Vagina (tissue), 2 donors: ENCODE results near the gene ZFHX3.

Experiments
- CTCF ChIP-seq, 3 experiments: fragments of 450-650 bp in 2 of 3; fragments of 200-600 bp in 1 of 3; sonication (generic) in 1 of 3; IDR thresholded peaks; one replicate each; pipeline ENCODE4 v1.5.1; 2017 to 2019; ENCODE audit warnings: antibody characterized with exemption in 3 of 3, mild to moderate bottlenecking in 2 of 3, moderate library complexity in 2 of 3
- POLR2AphosphoS5 ChIP-seq, 2 donors: sonication (generic); formaldehyde crosslinking; IDR thresholded peaks; one replicate each; pipeline ENCODE4 v1.9.0; 2017; ENCODE audit warnings: antibody characterized with exemption in 2 of 2, mild to moderate bottlenecking in 2 of 2, low read depth in 1 of 2; ENCODE audit not compliant: insufficient read depth in 1 of 2

GRCh38 chr16:72971370-72971769 is 76.6 kb downstream of the ZFHX3 start:
- TF ChIP-seq CTCF (IDR thresholded peaks at IDR 0.05) = no peak
- no peak for TF ChIP-seq POLR2AphosphoS5 (IDR thresholded peaks at IDR 0.05; ENCODE audit: insufficient read depth in 1 of 2, low read depth in 1 of 2)
